Measurements from ENCODE around the gene COPB2.

COPB2 gene

GRCh38 chr3:139423232-139423631 is 33.8 kb upstream of the COPB2 start:
- ChIA-PET POLR2A (no interaction called here), CTCF (interaction anchor here (8.2 kb wide), 1 partner anchor 138 kb away, joined by 89 read pairs; no protein-coding TSS in a partner anchor)
- Histone ChIP-seq H3K4me3 (ENCODE audit: low read depth, low read length) (no peak overlapping the region), H3K27ac (ENCODE audit: extremely low read depth, low read depth, low read length) (no peak overlapping the region), H3K36me3 (ENCODE audit: control insufficient read depth in 2 of 2, insufficient read depth in 1 of 2, low read length in 2 of 2) (peaks cover 0 to 11% of the 10 kb centered on the region in 2 experiments; a peak in 1 of 3 replicates), H3K9me3 (ENCODE audit: control insufficient read depth, insufficient read depth, low read depth, low read length) (no peaks in the 10 kb centered on the region), H3K4me1 (ENCODE audit: control insufficient read depth, insufficient read depth, low read length) (no peaks in the 10 kb centered on the region)
- TF ChIP-seq ZNF23 (tag by site-specific recombination; IDR thresholded peaks at IDR 0.05; ENCODE audit: borderline replicate concordance) (no peak), ZNF549 (tag by site-specific recombination; IDR thresholded peaks at IDR 0.05) (no peak), ZNF132 (tag by site-specific recombination; IDR thresholded peaks at IDR 0.05; ENCODE audit: borderline replicate concordance) (no peak), KLF1 (tag by site-specific recombination; IDR thresholded peaks at IDR 0.05) (no peak), ZNF423 (tag by site-specific recombination; IDR thresholded peaks at IDR 0.05) (no peak), ZNF157 (tag by site-specific recombination; IDR thresholded peaks at IDR 0.05) (no peak), ZNF391 (tag by site-specific recombination; IDR thresholded peaks at IDR 0.05; ENCODE audit: borderline replicate concordance, low read depth) (no peak), ZFP69B (tag by site-specific recombination; IDR thresholded peaks at IDR 0.05) (no peak), ZBTB44 (tag by site-specific recombination; IDR thresholded peaks at IDR 0.05) (no peak), ZNF426 (tag by site-specific recombination; IDR thresholded peaks at IDR 0.05) (no peak), ZBTB7A (tag by site-specific recombination; IDR thresholded peaks at IDR 0.05; ENCODE audit: low read depth) (no peak)

GRCh38 chr3:139421460-139421859 is 32.0 kb upstream of the COPB2 start:
- ChIA-PET CTCF (interaction anchor here (8.2 kb wide), 1 partner anchor 140 kb away, joined by 89 read pairs; no protein-coding TSS in a partner anchor), POLR2A (no interaction called here)
- Histone ChIP-seq H3K36me3 (ENCODE audit: control insufficient read depth in 2 of 2, insufficient read depth in 1 of 2, low read length in 2 of 2) (peaks cover 0 to 11% of the 10 kb centered on the region in 2 experiments; a peak in 1 of 3 replicates), H3K4me3 (ENCODE audit: low read depth, low read length) (no peak overlapping the region), H3K27ac (ENCODE audit: extremely low read depth, low read depth, low read length) (no peak overlapping the region), H3K4me1 (ENCODE audit: control insufficient read depth, insufficient read depth, low read length) (no peaks in the 10 kb centered on the region), H3K9me3 (ENCODE audit: control insufficient read depth, insufficient read depth, low read depth, low read length) (no peaks in the 10 kb centered on the region)
- TF ChIP-seq SCRT2 (tag by site-specific recombination; IDR thresholded peaks at IDR 0.05) (peak; percentile 25; the same call in 1 of the 2 replicates), ZNF10 (tag by site-specific recombination; IDR thresholded peaks at IDR 0.05) (no peak)

- ChIA-PET POLR2A (no interaction called here), CTCF (interaction anchor here (8.2 kb wide), 1 partner anchor 140 kb away, joined by 89 read pairs; no protein-coding TSS in a partner anchor)
- no peak for TF ChIP-seq ZNF335 (tag by site-specific recombination; conservative IDR thresholded peaks at IDR 0.05)
- TF ChIP-seq ZNF433 (tag by site-specific recombination; IDR thresholded peaks at IDR 0.05; ENCODE audit: low read depth) = no peak
- TF ChIP-seq ZBTB7A (tag by site-specific recombination; IDR thresholded peaks at IDR 0.05; ENCODE audit: low read depth) = no peak
- no peak for TF ChIP-seq ZSCAN4 (tag by site-specific recombination; IDR thresholded peaks at IDR 0.05)
- TF ChIP-seq OSR2 (tag by site-specific recombination; IDR thresholded peaks at IDR 0.05) = no peak
- TF ChIP-seq HIC1 (tag by site-specific recombination; IDR thresholded peaks at IDR 0.05) = no peak
- TF ChIP-seq ZNF777 (tag by site-specific recombination; IDR thresholded peaks at IDR 0.05; ENCODE audit: borderline replicate concordance) = no peak
- TF ChIP-seq ZNF791 (tag by site-specific recombination; IDR thresholded peaks at IDR 0.05) = no peak
- no peak for TF ChIP-seq ZNF184 (tag by site-specific recombination; IDR thresholded peaks at IDR 0.05)
- Histone ChIP-seq H3K36me3 (ENCODE audit: control insufficient read depth in 2 of 2, insufficient read depth in 1 of 2, low read length in 2 of 2) (peaks cover 0 to 11% of the 10 kb centered on the region in 2 experiments; a peak in 1 of 3 replicates), H3K4me1 (ENCODE audit: control insufficient read depth, insufficient read depth, low read length) (no peaks in the 10 kb centered on the region), H3K9me3 (ENCODE audit: control insufficient read depth, insufficient read depth, low read depth, low read length) (no peaks in the 10 kb centered on the region), H3K4me3 (ENCODE audit: low read depth, low read length) (no peak overlapping the region), H3K27ac (ENCODE audit: extremely low read depth, low read depth, low read length) (no peak overlapping the region)
These were observed 31.6 kb upstream of the COPB2 start for GRCh38 chr3:139421040-139421439.

All from HEK293 (cell line).